CD4-positive, alpha-beta T cell treated with Interleukin-15 for 4 hours (primary cell): ENCODE results near the gene MFSD12.
"Not testable (repeated sequence)": the region's sequence is repeated elsewhere in the genome, so short reads cannot be mapped to it uniquely, and the experiment has no call there.

Source experiments
- DNase-seq: peaks from one replicate; pipeline ENCODE4 v3.0.0-alpha.2; 2020; ENCODE audit warnings: low spot score

The MFSD12 gene

GRCh38 chr19:3536429-3537100 lies 20.8 kb downstream of the MFSD12 start:
- DNase-seq: no peak

- no peak for DNase-seq
Observed at GRCh38 chr19:3535981-3536380, 21.4 kb downstream of the MFSD12 start.

DNA sequence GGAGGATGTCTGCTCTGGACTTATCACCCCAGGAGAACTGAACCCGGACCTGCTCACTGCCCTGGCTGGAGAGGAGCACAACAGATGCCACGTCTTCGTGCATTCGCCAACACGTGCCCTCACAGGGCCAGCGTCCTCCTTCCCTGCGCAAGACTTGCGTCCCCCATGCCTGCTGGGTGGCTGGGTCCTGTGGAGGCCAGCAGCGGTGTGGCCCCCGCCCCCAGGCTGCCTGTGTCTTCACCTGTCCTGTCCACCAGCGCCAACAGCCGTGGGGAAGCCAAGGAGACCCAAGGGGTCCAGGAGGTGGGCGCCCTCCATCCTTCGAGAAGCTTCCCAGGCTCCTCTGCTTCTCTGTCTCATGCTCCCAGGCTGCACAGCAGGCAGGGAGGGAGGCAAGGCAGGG lies 21.8 kb downstream of the MFSD12 start:
- no peak for DNase-seq

- no peak for DNase-seq
Observed at GRCh38 chr19:3535235-3535535, 22.2 kb downstream of the MFSD12 start.

DNA sequence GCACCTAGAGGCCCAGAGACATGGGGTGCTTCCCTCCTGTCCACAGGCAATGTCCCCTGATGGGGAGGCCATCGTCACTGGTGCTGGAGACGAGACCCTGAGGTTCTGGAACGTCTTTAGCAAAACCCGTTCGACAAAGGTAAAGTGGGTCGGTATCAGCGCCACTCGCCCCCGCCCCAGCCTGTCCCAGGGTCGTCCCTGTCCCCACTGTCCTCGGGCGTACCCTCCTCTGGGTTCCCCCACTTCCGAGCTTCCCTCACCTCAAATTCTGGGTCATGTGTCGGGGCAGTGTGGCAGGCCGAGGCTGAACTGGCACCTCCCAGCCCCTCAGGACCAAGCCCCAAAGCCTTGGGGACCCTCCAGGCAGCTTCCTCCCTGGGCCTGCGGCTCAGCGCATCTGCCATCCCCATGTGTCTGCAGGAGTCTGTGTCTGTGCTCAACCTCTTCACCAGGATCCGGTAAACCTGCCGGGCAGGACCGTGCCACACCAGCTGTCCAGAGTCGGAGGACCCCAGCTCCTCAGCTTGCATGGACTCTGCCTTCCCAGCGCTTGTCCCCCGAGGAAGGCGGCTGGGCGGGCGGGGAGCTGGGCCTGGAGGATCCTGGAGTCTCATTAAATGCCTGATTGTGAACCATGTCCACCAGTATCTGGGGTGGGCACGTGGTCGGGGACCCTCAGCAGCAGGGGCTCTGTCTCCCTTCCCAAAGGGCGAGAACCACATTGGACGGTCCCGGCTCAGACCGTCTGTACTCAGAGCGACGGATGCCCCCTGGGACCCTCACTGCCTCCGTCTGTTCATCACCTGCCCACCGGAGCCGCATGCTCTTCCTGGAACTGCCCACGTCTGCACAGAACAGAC lies 22.8 kb downstream of the MFSD12 start:
- DNase-seq: no peak

DNA sequence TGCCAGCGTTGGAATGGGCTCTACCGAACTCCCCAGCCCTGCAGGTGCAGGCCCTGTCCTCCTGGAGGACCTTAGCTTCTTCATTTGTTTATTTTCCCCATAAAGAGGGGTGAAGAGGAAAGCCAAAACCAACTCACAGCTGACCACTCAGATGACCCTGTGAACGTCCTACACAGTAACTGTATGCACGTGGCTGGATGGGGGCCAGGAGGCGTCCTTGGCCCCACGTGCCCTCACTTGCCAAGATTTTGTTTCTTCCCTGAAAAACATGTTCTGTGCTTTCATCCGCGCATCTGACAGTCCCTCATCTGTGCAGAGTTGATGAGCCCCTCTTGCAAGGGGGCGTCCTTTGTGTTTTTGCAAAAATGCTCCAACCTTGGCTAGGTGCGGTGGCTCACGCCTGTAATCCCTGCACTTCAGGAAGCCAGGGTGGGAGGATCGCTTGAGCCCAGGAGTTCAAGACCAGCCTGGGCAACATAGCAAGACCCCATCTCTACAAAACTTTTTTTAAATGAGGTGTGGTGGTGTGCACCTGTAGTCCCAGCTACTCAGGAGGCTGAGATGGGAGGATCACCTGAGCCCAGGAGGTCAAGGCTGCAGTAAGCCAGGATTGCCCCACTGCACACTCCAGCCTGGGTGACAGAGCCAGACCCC lies 23.7 kb downstream of the MFSD12 start:
- DNase-seq: no peak

- no peak for DNase-seq
Observed at GRCh38 chr19:3533033-3533432, 24.4 kb downstream of the MFSD12 start.

GRCh38 chr19:3532154-3532786 lies 25.1 kb downstream of the MFSD12 start:
- no peak for DNase-seq

DNA sequence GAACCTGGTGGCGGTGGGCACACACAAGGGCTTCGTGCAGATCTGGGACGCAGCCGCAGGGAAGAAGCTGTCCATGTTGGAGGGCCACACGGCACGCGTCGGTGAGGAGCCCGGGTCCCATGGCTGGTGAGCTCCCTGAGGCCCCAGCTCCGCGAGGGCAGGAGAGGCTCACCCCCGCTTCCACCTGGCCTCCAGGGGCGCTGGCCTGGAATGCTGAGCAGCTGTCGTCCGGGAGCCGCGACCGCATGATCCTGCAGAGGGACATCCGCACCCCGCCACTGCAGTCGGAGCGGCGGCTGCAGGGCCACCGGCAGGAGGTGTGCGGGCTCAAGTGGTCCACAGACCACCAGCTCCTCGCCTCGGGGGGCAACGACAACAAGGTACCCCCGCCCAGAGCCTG lies 25.7 kb downstream of the MFSD12 start:
- no peak for DNase-seq

DNA sequence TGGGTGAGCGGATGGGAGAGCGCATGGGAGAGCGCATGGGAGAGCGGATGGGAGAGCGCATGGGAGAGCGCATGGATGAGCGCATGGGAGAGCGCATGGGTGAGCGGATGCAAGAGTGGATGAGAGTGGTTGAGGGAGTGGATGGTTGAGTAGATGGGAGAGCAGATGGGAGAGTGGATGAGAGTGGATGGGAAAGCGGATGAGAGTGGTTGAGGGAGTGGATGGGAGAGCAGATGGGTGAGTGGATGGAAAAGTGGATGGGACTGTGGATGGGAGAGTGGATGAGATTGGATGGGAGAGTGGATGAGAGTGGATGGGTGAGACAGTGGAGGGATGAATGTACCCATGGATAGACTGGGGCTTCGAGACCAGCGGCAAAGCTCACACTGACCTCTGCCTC lies 27.0 kb downstream of the MFSD12 start:
- DNase-seq: no peak

DNA sequence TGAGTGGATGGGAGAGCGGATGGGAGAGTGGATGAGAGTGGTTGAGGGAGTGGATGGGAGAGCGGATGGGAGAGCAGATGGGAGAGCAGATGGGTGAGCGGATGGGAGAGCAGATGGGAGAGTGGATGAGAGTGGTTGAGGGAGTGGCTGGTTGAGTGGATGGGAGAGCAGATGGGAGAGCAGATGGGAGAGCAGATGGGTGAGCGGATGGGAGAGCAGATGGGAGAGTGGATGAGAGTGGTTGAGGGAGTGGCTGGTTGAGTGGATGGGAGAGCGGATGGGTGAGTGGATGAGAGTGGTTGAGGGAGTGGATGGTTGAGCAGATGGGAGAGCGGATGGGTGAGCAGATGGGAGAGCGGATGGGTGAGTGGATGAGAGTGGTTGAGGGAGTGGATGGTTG lies 28.1 kb downstream of the MFSD12 start:
- DNase-seq: not testable (repeated sequence)

DNA sequence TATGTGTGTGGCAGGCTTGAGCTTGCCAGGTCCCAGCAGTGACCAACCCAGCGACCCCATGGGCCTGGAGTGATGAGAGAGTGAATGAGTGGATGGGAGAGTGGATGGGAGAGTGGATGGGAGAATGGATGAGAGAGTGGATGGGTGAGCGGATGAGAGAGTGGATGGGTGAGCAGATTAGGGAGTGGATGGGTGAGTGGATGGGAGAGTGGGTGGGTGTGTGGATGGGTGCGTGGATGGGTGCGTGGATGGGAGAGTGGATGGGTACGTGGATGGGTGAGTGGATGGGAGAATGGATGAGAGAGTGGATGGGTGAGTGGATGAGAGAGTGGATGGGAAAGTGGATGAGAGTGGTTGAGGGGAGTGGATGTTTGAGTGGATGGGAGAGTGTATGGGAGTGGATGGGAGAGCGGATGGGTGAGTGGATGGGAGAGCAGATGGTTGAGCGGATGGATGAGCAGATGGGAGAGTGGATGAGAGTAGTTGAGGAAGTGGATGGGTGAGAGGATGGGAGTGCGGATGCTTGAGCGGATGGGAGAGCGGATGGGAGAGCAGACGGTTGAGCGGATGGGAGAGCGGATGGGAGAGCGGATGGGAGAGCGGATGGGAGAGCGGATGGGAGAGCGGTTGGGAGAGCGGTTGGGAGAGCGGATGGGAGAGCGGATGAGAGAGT lies 28.7 kb downstream of the MFSD12 start:
- DNase-seq: no peak

GRCh38 chr19:3528080-3528479 lies 29.3 kb downstream of the MFSD12 start:
- no peak for DNase-seq

DNA sequence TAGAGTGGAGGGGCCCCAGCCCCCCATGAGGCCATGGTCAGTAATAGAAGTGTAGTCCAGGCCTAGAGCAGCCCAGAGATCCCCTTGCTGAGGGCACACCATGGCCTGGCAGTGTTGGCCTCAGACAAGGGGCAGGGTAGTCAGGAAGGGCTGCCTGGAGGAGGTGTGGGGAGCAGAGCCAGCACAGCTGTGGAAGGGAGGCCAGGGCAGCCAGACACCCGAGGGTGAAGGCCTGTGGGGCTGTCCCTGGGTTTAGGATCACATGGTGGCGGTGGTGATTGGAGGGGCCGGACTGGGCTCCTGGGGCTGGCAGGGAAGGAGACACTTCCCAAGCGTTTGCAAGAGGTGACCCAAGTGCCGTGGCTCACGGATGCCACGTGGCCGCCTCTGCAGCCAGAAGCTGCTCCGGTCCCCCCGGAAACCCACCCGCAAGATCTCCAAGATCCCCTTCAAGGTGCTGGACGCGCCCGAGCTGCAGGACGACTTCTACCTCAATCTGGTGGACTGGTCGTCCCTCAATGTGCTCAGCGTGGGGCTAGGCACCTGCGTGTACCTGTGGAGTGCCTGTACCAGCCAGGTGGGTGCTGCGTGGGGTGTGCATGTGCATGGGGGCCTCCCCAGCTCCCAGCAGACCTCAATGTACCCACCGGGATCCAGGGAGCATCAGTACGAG lies 30.0 kb downstream of the MFSD12 start:
- DNase-seq: no peak

- DNase-seq: no peak
Observed at GRCh38 chr19:3526507-3527237, 30.7 kb downstream of the MFSD12 start.

GRCh38 chr19:3524904-3525451 lies 32.4 kb downstream of the MFSD12 start:
- DNase-seq: no peak

- DNase-seq: no peak
Observed at GRCh38 chr19:3524078-3524842, 33.1 kb downstream of the MFSD12 start.

- DNase-seq: no peak
Observed at GRCh38 chr19:3523361-3524077, 33.9 kb downstream of the MFSD12 start.
